ENCODE results near the gene KCNS1.
"Not testable (repeated sequence)": the region's sequence is repeated elsewhere in the genome, so short reads cannot be mapped to it uniquely, and the experiment has no call there.

The KCNS1 gene

DNA sequence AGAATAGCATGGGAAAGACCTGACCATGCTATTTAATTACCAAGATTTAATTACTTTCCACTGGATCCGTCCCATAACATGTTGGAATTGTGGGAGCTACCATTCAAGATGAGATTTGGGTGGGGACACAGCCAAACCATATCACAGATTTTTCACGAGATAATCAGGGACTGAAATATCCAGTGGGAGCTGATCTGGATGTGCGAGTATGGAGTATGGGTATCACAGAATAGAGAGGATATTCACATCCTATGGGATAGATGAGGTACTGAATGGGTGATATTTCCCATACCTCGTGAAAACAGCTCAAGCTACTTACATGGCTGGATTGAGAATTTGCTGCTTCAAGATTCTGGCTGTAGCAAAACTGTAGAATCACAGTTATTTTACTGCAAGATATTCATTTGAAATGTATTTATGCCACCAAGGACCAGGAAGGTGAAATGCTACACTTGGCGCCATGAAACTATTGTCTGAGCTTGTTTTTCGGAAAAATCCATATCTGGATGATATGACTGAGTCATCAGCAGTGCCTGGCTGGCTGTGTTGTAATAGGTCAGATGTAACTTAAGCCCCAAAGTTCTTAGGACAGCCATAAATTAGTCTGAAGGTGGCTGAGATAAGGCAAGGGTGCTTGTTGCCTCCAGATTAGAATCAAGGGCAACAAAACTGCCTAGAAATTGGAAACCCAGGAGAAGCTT lies 29.8 kb downstream of the KCNS1 start:
- no peaks in the 10 kb centered on the region for H3K9me3 ChIP-seq (ENCODE audit: severe bottlenecking)
- no peak for DNase-seq
- no peaks in the 10 kb centered on the region; the same call in 1 of the 2 replicates for H3K36me3 ChIP-seq
- no peak overlapping the region for H3K27ac ChIP-seq
- no peaks in the 10 kb centered on the region for H3K27me3 ChIP-seq (ENCODE audit: insufficient read depth, low read depth, severe bottlenecking)
- no peak overlapping the region for H3K4me3 ChIP-seq (ENCODE audit: low read depth, low read length)
- TF ChIP-seq CTCF (IDR thresholded peaks at IDR 0.05; ENCODE audit: low read depth, low read length): no peak

DNA sequence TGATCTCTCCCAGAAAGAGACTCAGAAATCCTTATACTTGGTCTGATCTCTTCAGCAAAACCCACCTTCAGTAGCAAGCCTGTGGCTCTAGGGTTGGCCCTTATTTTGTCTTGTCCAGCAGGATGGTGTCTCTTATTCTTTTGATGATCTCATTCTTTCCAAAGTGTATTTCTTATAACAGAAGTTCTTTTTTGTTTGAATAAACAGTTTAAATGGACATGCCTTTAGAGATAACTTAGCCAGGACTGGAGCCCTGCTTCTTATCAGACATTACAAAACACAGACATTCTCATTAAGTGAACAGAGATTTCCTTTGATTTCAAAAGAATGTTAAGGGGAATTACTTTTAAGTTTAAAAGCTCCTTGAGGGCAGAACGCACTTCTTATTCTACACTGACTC lies 31.7 kb downstream of the KCNS1 start:
- no peaks in the 10 kb centered on the region for H3K9me3 ChIP-seq (ENCODE audit: severe bottlenecking)
- no peak overlapping the region for H3K27ac ChIP-seq
- no peak for TF ChIP-seq CTCF (IDR thresholded peaks at IDR 0.05; ENCODE audit: low read depth, low read length)
- H3K36me3 ChIP-seq: no peaks in the 10 kb centered on the region
- H3K27me3 ChIP-seq (ENCODE audit: insufficient read depth, low read depth, severe bottlenecking): no peaks in the 10 kb centered on the region
- DNase-seq: no peak
- H3K4me3 ChIP-seq (ENCODE audit: low read depth, low read length): no peak overlapping the region

DNA sequence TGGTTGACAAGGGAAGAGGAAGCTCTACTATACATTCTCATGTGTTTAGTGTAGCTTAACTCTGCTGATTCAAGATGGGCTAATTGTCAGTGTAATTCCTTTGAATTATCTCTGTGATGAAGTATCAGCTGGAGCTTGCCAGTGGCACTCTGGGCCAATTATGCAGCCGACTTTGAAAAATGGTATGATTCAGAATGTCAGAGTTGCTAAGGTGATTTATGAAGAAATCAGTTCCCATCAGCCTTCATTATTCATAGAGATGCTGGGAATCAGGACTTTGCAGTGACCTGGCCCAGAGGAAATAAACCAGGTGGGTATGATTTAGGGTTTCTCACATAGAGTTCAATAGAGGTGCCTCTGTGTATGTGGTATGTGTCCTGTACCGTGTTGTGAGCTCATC lies 33.4 kb downstream of the KCNS1 start:
- Histone ChIP-seq H3K27me3 (ENCODE audit: insufficient read depth, low read depth, severe bottlenecking) (no peaks in the 10 kb centered on the region), H3K27ac (no peak overlapping the region), H3K36me3 (no peaks in the 10 kb centered on the region), H3K9me3 (ENCODE audit: severe bottlenecking) (no peaks in the 10 kb centered on the region), H3K4me3 (ENCODE audit: low read depth, low read length) (no peak overlapping the region)
- no peak for TF ChIP-seq CTCF (IDR thresholded peaks at IDR 0.05; ENCODE audit: low read depth, low read length)
- no peak for DNase-seq

- DNase-seq: no peak
- Histone ChIP-seq H3K4me3 (ENCODE audit: low read depth, low read length) (no peak overlapping the region), H3K36me3 (no peaks in the 10 kb centered on the region; the same call in 1 of the 2 replicates), H3K27me3 (ENCODE audit: insufficient read depth, low read depth, severe bottlenecking) (no peaks in the 10 kb centered on the region), H3K27ac (no peak overlapping the region), H3K9me3 (ENCODE audit: severe bottlenecking) (no peaks in the 10 kb centered on the region)
- no peak for TF ChIP-seq CTCF (IDR thresholded peaks at IDR 0.05; ENCODE audit: low read depth, low read length)
These were observed 33.8 kb downstream of the KCNS1 start for GRCh38 chr20:45067087-45067486.

GRCh38 chr20:45066372-45066771 lies 34.6 kb downstream of the KCNS1 start:
- H3K27ac ChIP-seq: no peak overlapping the region
- no peaks in the 10 kb centered on the region; the same call in 1 of the 2 replicates for H3K36me3 ChIP-seq
- H3K4me3 ChIP-seq (ENCODE audit: low read depth, low read length): no peak overlapping the region
- no peak for DNase-seq
- no peaks in the 10 kb centered on the region for H3K9me3 ChIP-seq (ENCODE audit: severe bottlenecking)
- H3K27me3 ChIP-seq (ENCODE audit: insufficient read depth, low read depth, severe bottlenecking): no peaks in the 10 kb centered on the region
- no peak for TF ChIP-seq CTCF (IDR thresholded peaks at IDR 0.05; ENCODE audit: low read depth, low read length)

DNA sequence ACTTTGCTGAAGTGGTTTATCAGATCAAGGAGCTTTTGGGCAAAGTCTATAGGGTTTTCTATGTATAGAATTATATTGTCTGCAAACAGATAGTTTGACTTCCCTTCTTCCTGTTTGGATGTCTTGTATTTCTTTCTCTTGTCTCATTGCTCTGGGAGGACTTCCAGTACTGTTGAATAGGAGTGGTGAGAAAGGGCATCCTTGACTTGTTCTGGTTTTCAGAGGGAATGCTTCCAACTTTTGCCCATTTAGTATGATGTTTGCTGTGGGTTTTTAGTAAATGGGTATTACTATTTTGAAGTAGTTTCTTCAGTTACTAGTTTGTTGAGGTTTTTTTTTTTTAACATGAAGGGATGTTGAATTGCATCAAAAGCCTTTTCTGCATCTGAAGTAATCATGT lies 36.1 kb downstream of the KCNS1 start:
- H3K27me3 ChIP-seq (ENCODE audit: insufficient read depth, low read depth, severe bottlenecking): no peaks in the 10 kb centered on the region
- no peak overlapping the region for H3K4me3 ChIP-seq (ENCODE audit: low read depth, low read length)
- H3K9me3 ChIP-seq (ENCODE audit: severe bottlenecking): no peaks in the 10 kb centered on the region
- H3K36me3 ChIP-seq: no peaks in the 10 kb centered on the region; the same call in 1 of the 2 replicates
- H3K27ac ChIP-seq: no peak overlapping the region
- no peak for DNase-seq
- no peak for TF ChIP-seq CTCF (IDR thresholded peaks at IDR 0.05; ENCODE audit: low read depth, low read length)

- H3K9me3 ChIP-seq (ENCODE audit: severe bottlenecking); H3K4me3 ChIP-seq (ENCODE audit: low read depth, low read length); H3K27me3 ChIP-seq (ENCODE audit: insufficient read depth, low read depth, severe bottlenecking); H3K27ac ChIP-seq; H3K36me3 ChIP-seq; DNase-seq: not testable (repeated sequence)
These were observed 37.8 kb downstream of the KCNS1 start for GRCh38 chr20:45063107-45063506.

Measured in WERI-Rb-1 (cell line).